Upper lobe of left lung (tissue), 4 donors: ENCODE measurements around the gene GUCA2A.

Experiments used
- EP300 ChIP-seq, 4 donors: sonication (generic); formaldehyde crosslinking; IDR thresholded peaks; one replicate each; pipeline ENCODE4 v1.5.1; 2017; ENCODE audit warnings: antibody characterized with exemption in 4 of 4, control low read depth in 2 of 4
- POLR2A ChIP-seq, 4 donors: fragments of 450-650 bp; IDR thresholded peaks; one replicate each; pipeline ENCODE4 v1.5.1; 2016 to 2017; ENCODE audit warnings: antibody characterized with exemption in 4 of 4, mild to moderate bottlenecking in 2 of 4
- POLR2AphosphoS5 ChIP-seq, 2 donors: sonication (generic); formaldehyde crosslinking; IDR thresholded peaks; one replicate each; pipeline ENCODE4 v1.5.1; 2017; ENCODE audit warnings: antibody characterized with exemption in 2 of 2
- TF ChIP-seq, protein P1 (sequence below), 6 experiments: fragments of 450-650 bp in 4 of 6; fragments of 200-600 bp in 2 of 6; sonication (generic) in 2 of 6; IDR thresholded peaks; one replicate each; pipeline ENCODE4 v1.5.1; 2016 to 2019; ENCODE audit warnings: antibody characterized with exemption in 6 of 6

DNA sequence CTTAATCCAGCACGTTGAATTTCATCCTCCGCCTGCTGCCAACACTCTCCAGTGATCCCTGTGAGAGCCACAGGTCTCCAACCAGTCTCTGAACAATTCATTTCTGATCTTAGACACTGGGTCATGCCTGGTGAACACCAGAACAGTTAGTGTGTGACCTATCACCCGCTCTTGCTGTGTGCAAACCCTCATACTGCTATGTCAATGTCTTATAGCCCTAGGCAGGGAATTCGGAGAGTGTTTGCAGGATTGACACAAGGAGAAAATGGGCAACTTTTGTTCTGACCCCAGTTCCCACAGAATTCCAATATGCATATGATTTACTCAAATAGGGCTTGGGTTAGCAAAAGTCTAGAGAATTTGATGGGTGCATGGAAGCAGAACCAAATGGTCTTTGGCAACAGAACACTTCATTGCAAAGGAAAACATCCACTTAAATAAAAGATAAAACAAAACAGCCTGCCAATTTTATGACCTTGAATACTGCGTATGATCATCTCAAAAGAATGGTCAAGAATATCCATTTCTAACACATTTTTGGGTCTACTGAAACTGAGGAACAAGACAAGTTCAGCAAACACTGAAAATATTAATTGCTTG is 34.4 kb downstream of the GUCA2A start:
- TF ChIP-seq POLR2A (IDR thresholded peaks at IDR 0.05), result no peak
- TF ChIP-seq, protein P1, sequence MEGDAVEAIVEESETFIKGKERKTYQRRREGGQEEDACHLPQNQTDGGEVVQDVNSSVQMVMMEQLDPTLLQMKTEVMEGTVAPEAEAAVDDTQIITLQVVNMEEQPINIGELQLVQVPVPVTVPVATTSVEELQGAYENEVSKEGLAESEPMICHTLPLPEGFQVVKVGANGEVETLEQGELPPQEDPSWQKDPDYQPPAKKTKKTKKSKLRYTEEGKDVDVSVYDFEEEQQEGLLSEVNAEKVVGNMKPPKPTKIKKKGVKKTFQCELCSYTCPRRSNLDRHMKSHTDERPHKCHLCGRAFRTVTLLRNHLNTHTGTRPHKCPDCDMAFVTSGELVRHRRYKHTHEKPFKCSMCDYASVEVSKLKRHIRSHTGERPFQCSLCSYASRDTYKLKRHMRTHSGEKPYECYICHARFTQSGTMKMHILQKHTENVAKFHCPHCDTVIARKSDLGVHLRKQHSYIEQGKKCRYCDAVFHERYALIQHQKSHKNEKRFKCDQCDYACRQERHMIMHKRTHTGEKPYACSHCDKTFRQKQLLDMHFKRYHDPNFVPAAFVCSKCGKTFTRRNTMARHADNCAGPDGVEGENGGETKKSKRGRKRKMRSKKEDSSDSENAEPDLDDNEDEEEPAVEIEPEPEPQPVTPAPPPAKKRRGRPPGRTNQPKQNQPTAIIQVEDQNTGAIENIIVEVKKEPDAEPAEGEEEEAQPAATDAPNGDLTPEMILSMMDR (IDR thresholded peaks at IDR 0.05), result no peak
- TF ChIP-seq POLR2AphosphoS5 (IDR thresholded peaks at IDR 0.05), result no peak
- no peak for TF ChIP-seq EP300 (IDR thresholded peaks at IDR 0.05)
